Measurements from ENCODE around the gene OSBPL3. TPM values are rescaled to one million over a fixed set of nuclear protein-coding genes. Genes with fewer than 3 reads are reported as not detected.

The OSBPL3 gene
- total RNA-seq, 1 experiment from 2014 or later: 36.8 TPM

- H3K4me2 ChIP-seq (ENCODE audit: low read length): no peak overlapping the region
- BruUV-seq (replicated peaks): no TSS peak
- no peak for TF ChIP-seq FOSL1 (IDR thresholded peaks at IDR 0.05; ENCODE audit: low read depth)
- TF ChIP-seq ZFX (IDR thresholded peaks at IDR 0.05): no peak
- TF ChIP-seq EGR1 (IDR thresholded peaks at IDR 0.05; ENCODE audit: low read depth): no peak
- no peak for TF ChIP-seq ATF3 (IDR thresholded peaks at IDR 0.05)
- no peak for TF ChIP-seq SP1 (IDR thresholded peaks at IDR 0.05; ENCODE audit: low read depth)
- no peak for TF ChIP-seq MAX (IDR thresholded peaks at IDR 0.05)
- DNase-seq (ENCODE audit: low read depth, low spot score) (no peak), ATAC-seq (no peak)
- CTCF ChIA-PET: no interaction called here
- H3K27me3 ChIP-seq (ENCODE audit: insufficient read depth, low read length): no peaks in the 10 kb centered on the region
- RAD21 ChIA-PET (ENCODE audit: low non-redundant PET in 1 of 2, low total read pairs in 2 of 2, uncharacterized antibody in 2 of 2, unreplicated experiment in 2 of 2): no interaction called here
- H3K9me3 ChIP-seq (ENCODE audit: control insufficient read depth in 1 of 2, insufficient read depth in 1 of 2, low read depth in 1 of 2, low read length in 2 of 2): no peaks in the 10 kb centered on the region
- H3K4me3 ChIP-seq (replicated peaks in 1 of 2; ENCODE audit: low read depth in 1 of 2, low read length in 2 of 2): no peak overlapping the region
- no peak overlapping the region for H3K9ac ChIP-seq (ENCODE audit: low read length)
- peaks cover under 1 to 19% of the 10 kb centered on the region in 2 experiments; a peak in 2 of 4 replicates for H3K36me3 ChIP-seq (ENCODE audit: control insufficient read depth in 1 of 2, insufficient read depth in 2 of 2, low read length in 2 of 2)
- POLR2A ChIA-PET: no interaction called here
- no peak overlapping the region for H3K27ac ChIP-seq (ENCODE audit: low read depth, low read length)
- H3K79me2 ChIP-seq (ENCODE audit: insufficient read depth, low read length): no peaks in the 10 kb centered on the region
- intact Hi-C loops (cut with micrococcal nuclease): no loop called here
- H4K20me1 ChIP-seq (ENCODE audit: insufficient read depth): no peaks in the 10 kb centered on the region
- H2AFZ ChIP-seq (ENCODE audit: low read depth, low read length, poor library complexity, severe bottlenecking): no peak overlapping the region
- peaks cover under 1 to 2% of the 10 kb centered on the region in 2 experiments; a peak in 2 of 4 replicates for H3K4me1 ChIP-seq (ENCODE audit: control insufficient read depth in 1 of 2, insufficient read depth in 2 of 2, low read length in 2 of 2)
- H3K9me2 ChIP-seq (ENCODE audit: insufficient read depth): no peaks in the 10 kb centered on the region
These were observed 122.4 kb downstream of the OSBPL3 start for GRCh38 chr7:24857623-24858022.

- POLR2A ChIA-PET: no interaction called here
- Histone ChIP-seq H3K4me1 (ENCODE audit: control insufficient read depth in 1 of 2, insufficient read depth in 2 of 2, low read length in 2 of 2) (peaks cover 12 to 15% of the 10 kb centered on the region in 2 experiments), H3K9me2 (ENCODE audit: insufficient read depth) (no peaks in the 10 kb centered on the region), H3K4me3 (replicated peaks in 1 of 2; ENCODE audit: low read depth in 1 of 2, low read length in 2 of 2) (no peak overlapping the region), H3K9ac (ENCODE audit: low read length) (no peak overlapping the region), H3K4me2 (ENCODE audit: low read length) (no peak overlapping the region), H4K20me1 (ENCODE audit: insufficient read depth) (no peaks in the 10 kb centered on the region), H3K27me3 (ENCODE audit: insufficient read depth, low read length) (no peaks in the 10 kb centered on the region), H3K27ac (ENCODE audit: low read depth, low read length) (no peak overlapping the region), H3K9me3 (ENCODE audit: control insufficient read depth in 1 of 2, insufficient read depth in 1 of 2, low read depth in 1 of 2, low read length in 2 of 2) (no peaks in the 10 kb centered on the region), H2AFZ (ENCODE audit: low read depth, low read length, poor library complexity, severe bottlenecking) (no peak overlapping the region), H3K36me3 (ENCODE audit: control insufficient read depth in 1 of 2, insufficient read depth in 2 of 2, low read length in 2 of 2) (peaks cover 6 to 21% of the 10 kb centered on the region in 2 experiments; a peak in 2 of 4 replicates), H3K79me2 (ENCODE audit: insufficient read depth, low read length) (no peaks in the 10 kb centered on the region; the same call in 1 of the 2 replicates)
- RAD21 ChIA-PET (ENCODE audit: low non-redundant PET in 1 of 2, low total read pairs in 2 of 2, uncharacterized antibody in 2 of 2, unreplicated experiment in 2 of 2): no interaction called here
- ATAC-seq (no peak), DNase-seq (ENCODE audit: low read depth, low spot score) (no peak)
- no TSS peak for BruUV-seq (replicated peaks)
- intact Hi-C loops (cut with micrococcal nuclease): no loop called here
- CTCF ChIA-PET: no interaction called here
- no peak for TF ChIP-seq JUND (IDR thresholded peaks at IDR 0.05)
These were observed 125.1 kb downstream of the OSBPL3 start for GRCh38 chr7:24854866-24855265.

All from HCT116 (cell line).